C1 segment of cervical spinal cord (tissue), 14 donors: ENCODE measurements around the gene TUFT1.
"Not testable (repeated sequence)": the region's sequence is repeated elsewhere in the genome, so short reads cannot be mapped to it uniquely, and the experiment has no call there.

Experiments used
- DNase-seq, 14 donors: peaks; one replicate each; lab custom pipeline; 2025; lab: John Stamatoyannopoulos, UW

Gene TUFT1

DNA sequence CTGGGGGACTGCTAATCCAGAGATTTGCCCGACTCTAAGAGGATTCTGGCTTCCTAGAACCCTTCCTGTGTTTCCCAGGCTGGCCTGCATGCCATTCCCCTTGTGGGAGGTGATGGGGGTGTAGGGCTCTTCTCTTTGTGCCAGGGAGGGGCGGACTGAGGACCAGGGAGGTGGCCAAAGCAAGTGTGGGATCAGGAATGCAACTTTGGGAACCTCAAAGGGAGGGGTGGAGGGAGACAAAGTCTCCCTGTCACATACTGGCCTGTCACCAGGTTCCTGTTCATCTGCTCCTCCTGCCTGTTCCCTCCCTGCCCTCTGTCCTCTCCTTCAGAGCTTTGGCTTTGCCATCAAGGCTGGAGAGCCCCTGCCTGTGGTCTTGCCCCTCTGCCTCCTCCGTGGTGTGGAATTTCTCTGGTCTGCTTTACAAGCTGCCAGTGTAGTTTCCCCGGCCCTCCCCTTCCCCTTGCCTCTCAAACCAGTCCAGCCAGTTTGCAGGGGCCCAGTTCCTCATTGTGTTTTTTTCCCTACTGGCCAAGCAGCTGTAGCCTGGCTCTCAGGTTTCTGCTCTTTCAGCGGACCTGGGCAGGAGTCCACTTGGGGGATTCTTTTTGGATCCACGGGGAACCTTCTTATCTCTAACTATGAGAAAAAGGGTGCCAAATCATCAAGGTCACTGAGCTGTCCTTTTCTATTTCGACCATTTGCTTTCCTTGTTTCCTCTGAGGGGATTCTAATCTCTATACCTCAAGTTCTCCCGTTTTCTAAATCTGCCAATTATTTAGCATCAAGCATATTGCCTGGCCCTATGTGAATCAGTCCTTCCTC is 27.1 kb upstream of the TUFT1 start:
- DNase-seq = peak in 1 of 14 donors; percentile 33

DNA sequence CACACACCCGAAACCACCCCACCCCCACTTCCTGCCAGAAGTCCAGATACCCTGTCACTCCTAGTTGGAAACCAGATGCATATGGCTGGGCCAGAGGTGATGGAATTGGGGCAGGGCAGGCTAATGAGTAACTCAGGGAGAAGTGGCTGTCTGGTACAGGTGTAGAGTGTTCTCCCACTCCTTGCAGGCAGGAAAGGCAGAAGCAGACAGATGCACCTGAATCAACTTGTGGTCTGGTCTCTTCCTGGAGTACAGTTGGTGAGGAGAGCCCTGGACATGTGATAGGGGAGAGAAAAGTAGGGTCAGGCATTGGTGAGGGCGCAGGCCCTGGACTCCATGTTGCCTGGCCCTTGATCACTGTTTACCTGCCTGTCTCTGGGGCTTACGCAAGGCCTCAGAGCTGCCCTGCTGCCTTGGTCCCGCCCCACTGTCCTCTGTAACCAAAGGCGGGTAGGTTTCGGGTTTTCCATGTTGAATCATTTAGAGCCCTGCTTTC is 26.4 kb upstream of the TUFT1 start:
- no peak for DNase-seq

DNA sequence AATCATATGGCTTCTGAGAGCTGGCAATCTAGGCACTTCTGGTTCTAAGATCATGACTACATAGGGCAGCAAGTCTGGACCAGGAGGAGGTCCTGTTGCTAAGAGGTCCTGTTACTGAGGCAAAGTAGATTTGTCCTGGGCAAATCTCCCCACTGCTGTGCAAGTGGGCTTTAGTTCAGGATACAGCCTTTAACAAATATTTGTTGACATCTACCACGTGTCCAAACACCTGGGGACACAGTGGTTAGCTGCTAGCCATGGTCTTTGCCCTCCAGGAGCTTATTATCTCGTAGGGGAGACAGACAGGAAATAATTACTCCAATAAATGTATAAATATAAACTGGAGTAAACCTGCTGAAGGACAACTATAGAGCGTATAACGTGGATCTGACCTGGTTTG is 25.7 kb upstream of the TUFT1 start:
- no peak for DNase-seq

DNA sequence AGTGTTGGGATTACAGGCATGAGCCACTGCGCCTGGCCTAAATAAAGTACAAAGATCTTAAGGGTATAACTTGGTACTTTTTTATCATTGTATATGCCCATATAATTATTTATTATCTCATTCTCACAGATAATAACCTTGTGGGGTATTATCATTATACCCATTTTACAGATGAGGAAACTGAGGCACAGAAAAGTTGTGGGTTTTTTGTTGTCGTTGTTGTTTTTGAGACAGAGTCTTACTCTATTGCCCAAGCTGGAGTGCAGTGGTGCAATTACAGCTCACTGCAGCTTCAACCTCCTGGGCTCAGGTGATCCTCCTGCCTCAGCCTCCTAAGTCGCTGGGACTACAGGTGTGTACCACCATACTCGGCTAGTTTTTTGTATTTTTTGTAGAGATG is 24.8 kb upstream of the TUFT1 start:
- no peak for DNase-seq

DNA sequence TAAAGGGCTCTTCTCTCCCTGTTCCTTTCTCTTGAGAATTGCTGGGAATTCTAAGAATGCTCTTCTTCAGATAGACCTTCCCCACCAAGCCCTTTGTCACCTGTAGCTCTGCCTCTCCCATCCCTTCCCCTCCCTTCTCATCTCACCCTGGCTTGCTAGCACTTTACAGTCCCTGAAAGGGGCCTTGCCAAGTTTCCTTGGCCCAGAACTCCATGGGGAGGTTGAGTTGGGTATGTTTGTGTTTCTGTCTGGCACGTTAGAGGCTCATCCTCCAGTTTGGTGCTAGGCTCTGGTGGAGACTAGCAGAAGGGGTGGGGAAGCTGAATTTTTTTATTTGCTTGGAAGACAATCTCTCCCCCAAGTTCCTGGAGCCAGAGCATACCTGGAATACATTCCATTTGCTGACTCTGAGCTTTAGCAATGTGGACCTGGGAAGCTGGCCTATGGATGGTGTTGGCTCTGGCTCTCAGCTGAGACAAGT is 24.0 kb upstream of the TUFT1 start:
- no peak for DNase-seq

DNA sequence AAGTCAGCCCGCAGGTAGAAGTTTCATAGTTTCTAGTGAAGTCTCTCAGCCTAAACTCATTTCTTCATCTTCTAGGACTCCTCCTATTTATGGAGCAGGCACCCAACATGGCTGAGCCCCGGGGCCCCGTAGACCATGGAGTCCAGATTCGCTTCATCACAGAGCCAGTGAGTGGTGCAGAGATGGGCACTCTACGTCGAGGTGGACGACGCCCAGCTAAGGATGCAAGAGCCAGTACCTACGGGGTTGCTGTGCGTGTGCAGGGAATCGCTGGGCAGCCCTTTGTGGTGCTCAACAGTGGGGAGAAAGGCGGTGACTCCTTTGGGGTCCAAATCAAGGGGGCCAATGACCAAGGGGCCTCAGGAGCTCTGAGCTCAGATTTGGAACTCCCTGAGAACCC is 21.7 kb upstream of the TUFT1 start:
- DNase-seq = no peak

DNA sequence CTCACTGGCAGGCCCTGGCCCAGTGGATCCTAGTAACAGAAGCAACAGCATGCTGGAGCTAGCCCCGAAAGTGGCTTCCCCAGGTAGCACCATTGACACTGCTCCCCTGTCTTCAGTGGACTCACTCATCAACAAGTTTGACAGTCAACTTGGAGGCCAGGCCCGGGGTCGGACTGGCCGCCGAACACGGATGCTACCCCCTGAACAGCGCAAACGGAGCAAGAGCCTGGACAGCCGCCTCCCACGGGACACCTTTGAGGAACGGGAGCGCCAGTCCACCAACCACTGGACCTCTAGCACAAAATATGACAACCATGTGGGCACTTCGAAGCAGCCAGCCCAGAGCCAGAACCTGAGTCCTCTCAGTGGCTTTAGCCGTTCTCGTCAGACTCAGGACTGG is 21.2 kb upstream of the TUFT1 start:
- DNase-seq = no peak

DNA sequence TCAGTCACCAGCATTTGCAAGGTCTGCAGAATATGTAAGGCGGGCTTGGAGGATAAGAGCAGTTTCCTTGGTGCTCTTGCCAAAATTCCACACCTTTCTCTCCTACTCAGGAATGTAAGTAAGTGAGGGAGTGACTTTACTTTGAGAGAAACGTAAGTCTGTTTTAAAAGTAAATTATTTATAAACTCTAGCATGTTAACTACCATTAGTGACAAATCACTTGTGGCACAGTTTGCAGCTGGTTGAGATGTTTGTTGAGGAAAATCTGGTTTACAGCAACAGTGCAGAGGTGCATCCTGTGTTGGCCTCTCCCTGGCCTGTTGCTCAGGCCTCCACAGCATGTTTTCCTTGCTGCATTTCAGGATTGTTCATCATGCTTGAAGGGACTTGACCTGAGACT is 20.4 kb upstream of the TUFT1 start:
- DNase-seq = no peak

DNA sequence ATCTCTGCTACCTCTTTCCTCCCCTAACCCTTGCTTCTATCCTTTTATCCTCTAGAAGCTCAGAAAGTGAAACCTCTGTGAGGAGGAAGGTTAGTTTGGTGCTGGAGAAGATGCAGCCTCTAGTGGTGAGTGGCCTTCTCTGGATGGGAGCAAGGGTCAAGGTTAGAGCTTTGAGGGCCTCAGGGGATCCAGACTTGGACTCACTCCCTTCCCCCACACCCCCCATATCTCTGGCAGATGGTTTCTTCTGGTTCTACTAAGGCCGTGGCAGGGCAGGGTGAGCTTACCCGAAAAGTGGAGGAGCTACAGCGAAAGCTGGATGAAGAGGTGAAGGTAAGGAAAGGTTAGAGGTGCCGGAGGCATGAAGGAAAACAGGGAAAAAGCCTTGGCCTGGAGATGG is 19.8 kb upstream of the TUFT1 start:
- no peak for DNase-seq

DNA sequence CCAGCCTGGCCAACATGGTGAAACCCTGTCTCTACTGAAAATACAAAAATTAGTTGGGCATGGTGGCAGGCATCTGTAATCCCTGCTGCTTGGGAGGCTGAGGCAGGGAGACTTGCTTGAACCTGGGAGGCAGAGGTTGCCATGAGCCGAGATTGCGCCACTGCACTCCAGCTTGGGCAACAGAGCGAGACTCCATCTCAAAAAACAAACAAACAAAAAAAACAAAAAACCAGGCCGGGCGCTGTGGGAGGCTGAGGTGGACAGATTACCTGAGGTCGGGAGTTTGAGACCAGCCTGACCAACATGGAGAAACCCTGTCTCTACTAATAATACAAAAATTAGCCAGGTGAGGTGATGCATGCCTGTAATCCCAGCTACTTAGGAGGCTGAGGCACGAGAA is 17.7 kb upstream of the TUFT1 start:
- DNase-seq = not testable (repeated sequence)

DNA sequence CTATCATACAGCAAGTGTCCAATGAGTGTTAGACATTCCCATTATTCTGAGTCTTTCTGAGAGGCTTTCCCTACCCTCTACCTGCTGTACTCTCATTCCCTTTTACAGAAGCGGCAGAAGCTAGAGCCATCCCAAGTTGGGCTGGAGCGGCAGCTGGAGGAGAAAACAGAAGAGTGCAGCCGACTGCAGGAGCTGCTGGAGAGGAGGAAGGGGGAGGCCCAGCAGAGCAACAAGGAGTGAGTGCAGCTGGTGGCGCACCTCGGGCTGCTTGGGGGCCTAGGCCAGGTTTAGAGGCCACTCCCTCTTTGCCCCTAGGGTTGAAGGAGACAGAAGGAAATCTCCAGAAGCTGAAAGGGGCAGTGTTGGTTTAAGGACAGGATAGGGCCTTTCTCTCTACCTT is 16.8 kb upstream of the TUFT1 start:
- no peak for DNase-seq

DNA sequence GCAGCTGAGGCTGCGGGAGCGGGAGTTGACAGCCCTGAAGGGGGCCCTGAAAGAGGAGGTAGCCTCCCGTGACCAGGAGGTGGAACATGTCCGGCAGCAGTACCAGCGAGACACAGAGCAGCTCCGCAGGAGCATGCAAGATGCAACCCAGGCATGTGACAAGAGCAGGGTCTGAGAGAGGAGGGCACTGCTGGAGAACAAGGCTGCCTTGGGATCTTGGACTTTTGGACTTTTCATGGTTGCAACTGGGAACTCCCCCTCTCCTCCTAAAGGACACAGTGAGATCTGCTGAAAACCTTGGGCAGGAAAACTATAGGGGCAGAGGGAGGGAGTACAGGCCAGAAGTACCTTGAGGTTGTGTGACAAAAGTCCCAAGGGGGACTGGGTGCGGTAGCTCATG is 15.4 kb upstream of the TUFT1 start:
- DNase-seq = no peak

DNA sequence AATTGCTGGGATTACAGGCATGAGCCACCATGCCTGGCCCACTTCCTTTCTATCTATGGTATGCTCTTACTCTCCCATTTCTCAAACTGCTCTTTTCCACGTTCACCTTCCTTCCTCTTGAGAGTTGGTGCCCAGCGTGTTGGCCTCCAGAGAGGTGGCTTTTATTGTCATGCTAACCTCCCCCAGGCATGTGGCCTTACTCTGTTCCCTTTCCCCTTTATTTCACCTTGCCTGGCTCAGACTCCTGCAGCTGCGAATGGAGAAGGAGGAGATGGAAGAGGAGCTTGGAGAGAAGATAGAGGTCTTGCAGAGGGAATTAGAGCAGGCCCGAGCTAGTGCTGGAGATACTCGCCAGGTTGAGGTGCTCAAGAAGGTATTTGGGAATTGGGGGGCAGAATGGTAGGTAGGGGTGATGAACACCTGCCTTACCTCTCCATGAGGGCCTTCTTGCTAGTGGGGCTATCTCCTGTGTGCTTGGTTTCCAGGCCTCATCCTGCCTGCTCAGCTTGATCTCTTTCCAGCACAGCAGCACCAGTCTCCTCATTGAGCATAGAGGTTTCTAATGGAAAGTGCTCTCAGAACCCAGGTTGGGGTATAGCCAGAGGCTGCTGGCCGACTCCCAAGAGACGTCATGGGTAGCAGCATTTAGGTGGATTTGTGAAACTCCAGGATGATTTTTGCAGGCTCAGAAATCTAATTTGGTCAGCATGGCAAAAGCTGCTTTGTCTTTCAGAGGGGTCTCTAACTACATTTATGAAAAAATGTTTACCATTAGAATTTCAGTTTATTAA is 13.2 kb upstream of the TUFT1 start:
- no peak for DNase-seq

DNA sequence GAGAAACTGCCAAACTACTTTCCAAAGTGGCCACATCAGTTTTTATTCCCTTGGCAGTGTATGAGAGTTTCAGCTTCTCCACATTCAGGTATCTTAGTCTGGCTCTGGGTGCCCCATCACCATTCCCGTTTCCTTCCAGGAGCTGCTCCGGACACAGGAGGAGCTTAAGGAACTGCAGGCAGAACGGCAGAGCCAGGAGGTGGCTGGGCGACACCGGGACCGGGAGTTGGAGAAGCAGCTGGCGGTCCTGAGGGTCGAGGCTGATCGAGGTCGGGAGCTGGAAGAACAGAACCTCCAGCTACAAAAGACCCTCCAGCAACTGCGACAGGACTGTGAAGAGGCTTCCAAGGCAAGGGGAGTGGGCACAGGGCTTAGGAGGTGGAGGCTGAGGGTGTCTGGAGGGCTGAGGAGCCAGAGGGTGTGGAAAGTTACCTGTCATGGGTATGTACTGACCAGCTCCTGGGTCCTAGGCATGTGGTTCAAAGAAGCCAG is 10.9 kb upstream of the TUFT1 start:
- no peak for DNase-seq

DNA sequence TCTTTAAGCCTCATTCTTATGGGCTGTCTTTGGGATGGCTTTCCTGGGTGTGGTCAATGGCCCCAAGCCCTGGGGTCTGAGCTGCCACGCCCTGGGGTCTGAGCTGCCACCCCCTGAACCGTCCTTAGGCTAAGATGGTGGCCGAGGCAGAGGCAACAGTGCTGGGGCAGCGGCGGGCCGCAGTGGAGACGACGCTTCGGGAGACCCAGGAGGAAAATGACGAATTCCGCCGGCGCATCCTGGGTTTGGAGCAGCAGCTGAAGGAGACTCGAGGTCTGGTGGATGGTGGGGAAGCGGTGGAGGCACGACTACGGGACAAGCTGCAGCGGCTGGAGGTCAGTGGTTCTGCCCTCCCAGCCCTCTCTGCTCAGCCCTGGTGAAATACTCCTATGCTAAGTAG is 10.3 kb upstream of the TUFT1 start:
- no peak for DNase-seq

DNA sequence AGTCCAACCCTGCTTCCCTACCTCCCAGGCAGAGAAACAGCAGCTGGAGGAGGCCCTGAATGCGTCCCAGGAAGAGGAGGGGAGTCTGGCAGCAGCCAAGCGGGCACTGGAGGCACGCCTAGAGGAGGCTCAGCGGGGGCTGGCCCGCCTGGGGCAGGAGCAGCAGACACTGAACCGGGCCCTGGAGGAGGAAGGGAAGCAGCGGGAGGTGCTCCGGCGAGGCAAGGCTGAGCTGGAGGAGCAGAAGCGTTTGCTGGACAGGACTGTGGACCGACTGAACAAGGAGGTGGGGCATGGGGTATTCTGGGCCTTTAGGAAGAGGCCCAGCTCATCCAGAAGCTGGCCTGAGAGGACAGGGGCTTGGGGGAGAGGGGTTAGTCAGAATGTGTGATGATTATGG is 9.6 kb upstream of the TUFT1 start:
- no peak for DNase-seq

DNA sequence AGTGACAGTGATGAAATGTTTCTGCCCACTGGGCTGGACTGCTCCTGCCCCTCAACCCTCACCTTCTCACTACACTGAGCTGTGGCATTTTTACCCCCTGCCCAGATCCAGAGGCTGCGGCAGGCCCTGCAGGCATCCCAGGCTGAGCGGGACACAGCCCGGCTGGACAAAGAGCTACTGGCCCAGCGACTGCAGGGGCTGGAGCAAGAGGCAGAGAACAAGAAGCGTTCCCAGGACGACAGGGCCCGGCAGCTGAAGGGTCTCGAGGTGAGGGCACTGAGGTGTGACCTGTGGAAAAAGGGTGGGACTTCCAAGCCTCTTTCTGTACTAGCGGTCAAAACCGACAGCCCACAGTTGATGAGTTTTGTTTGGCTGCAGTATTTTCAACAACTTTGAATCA is 6.2 kb upstream of the TUFT1 start:
- no peak for DNase-seq

DNA sequence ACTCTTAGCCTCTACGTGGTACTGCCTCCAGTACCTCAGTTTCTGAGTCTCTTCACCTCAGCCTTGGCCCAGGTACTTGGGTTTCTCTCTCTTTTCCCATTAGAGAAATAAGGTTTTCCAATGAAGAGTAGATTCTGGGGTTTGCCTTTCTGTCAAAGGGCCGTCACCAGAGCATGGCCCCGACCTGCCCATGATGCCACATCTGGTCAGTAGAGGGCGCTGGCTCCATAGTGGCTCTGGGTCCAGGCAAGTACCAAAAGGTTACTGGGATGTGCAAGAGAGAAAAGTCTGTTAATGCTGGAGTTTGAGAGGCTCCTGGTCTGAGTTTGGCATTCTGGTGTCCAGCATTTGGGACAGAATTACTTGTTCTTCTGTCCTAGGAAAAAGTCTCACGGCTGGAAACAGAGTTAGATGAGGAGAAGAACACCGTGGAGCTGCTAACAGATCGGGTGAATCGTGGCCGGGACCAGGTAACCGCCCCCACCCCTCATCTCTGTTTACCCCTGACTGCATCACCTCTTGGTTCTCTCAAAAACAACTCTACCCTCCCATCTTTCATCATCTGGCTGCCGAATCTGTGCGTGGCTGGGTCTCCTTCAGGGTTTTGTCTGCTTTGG is 5.3 kb upstream of the TUFT1 start:
- DNase-seq = peak in 11 of 14 donors; percentile 17 to 74 (median 49)

DNA sequence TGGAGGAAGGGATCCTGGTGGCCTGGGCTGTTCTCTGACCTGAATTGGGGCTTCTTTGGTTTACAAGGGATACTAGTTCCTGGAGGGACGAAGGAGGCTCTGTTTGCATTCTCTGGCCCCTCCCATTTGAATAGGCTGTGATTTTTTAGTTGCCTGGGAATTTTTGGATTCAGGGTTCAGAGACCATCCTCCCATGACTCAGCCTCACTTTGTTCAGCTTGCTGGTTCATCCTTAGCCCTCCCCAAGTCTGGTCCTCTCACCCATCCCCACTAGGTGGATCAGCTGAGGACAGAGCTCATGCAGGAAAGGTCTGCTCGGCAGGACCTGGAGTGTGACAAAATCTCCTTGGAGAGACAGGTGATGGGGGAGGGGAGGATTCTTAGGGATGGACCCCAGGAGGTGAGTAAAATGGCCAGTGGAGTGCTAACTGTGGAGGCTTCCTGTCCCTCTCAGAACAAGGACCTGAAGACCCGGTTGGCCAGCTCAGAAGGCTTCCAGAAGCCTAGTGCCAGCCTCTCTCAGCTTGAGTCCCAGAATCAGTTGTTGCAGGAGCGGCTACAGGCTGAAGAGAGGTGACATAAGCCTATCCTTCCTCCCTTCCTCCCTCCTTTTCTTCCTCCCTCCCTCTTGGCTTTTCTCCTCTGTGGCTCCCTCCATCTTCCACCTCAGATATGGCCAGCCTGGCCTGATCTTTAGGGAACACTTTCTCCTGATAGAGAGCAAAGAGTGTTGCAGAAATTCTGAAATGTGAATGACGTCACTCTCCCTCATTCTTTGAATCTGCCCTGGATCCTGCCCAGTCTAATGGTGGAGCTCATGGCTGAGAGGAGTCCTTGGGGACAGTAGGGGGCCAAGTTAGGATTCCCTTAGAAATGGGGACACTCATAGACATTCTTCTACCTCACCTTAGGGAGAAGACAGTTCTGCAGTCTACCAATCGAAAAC is 4.5 kb upstream of the TUFT1 start:
- DNase-seq = no peak

DNA sequence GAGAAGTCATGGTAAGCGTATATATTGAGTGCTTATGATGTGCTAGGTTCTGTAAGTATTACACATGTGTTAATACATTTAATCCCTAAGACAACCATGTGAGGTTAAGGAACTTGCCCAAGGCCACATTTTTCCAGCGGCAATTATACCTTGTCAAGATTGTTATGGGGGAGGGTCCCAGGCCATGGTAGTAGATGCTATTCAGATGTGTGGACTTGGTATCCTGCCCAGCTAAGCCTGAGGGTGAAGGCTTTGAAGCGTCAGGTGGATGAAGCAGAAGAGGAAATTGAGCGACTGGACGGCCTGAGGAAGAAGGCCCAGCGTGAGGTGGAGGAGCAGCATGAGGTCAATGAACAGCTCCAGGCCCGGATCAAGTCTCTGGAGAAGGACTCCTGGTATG is 3.6 kb upstream of the TUFT1 start:
- no peak for DNase-seq

DNA sequence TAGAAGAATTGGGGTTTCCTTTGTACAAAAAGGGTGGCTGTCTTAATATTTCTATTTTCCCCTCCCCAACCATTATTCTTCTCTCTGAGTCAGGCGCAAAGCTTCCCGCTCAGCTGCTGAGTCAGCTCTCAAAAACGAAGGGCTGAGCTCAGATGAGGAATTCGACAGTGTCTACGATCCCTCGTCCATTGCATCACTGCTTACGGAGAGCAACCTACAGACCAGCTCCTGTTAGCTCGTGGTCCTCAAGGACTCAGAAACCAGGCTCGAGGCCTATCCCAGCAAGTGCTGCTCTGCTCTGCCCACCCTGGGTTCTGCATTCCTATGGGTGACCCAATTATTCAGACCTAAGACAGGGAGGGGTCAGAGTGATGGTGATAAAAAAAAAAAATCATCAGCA is 3.0 kb upstream of the TUFT1 start:
- DNase-seq = no peak
